HG03025 (cell line): ENCODE data around the gene EQTN.

Experiments
- ATAC-seq: cut with Tn5 transposase; IDR thresholded peaks from one replicate; pipeline ENCODE4 v1.9.1; 2021; ENCODE audit warnings: mild to moderate bottlenecking, moderate library complexity; ENCODE audit not compliant: unreplicated experiment, low FRiP score

The EQTN gene

DNA sequence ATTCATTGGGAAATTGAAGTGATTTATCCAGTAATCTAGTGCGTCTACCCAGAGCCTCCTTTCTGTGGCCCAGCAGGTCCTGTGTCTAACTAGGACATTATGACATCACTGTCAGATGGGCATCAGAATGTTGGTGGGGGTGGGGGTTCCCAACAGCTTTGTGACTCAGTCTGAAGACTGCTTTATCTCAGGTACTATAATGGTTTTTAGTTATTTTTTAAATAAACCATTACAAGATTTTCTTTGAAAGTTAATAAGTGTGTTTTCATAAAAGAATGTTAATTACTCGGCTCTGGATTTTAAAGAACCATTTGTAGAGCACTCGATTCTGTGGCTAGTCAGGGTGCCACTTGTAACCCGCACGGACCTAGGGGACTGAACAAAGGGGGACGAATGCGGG is at the start of gene EQTN:
EQTN (minus strand) TSS at position 101 of the 400 bp plus-strand sequence; CDS start at position 6, 95 bp downstream.
- ATAC-seq, result no peak

DNA sequence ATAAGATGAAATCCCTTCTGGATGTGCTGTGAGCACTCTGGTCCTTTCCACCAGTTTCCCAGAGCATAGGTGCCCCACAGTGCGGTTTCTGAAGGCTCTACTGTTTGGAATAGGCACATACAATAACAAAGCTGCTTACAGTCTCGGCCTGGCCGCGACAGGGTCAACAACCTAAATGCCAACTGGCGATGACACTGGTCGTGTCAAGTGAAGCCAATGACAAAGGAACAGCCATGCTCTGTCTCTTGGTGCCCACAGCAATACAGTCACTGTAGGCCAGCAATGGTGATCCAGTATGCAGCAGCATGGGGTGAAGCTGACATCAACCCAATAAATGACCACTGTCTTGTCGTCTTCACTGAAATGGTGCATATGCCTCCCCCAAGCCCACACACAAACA is 47.8 kb upstream of the EQTN start:
- no peak for ATAC-seq

DNA sequence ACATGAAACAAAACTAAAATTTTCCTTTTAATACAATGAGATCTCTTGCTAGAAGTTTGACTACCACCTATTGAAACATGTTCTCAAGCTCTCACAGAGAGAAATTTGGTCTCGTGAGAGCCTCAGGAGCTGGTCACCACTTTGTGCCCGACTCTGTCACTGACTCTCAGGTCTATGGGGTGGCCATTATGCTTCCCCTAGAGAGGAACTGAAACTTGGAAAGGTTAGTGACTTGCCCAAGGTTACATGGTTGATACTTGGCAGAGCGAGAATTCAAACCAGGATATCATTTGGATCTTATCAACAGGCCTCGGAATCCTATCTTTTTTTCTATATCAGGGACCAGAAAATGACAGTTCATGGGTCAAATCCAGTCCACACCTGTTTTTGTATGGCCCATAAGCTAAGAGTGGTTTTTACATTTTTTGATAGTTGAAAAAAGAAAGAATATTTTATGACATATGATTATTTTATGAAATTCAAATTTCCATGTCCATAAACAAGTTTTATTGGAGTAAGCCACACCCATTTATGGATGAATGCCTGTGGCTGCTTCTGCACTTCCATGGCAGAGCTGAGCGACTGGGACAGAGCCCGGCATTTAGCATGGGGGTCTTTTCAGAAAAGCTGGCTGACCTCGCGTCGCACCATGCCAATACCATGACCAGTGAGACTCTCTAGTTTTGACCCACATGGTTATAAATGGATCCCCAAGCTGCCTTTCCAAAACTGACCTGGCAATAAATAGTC is 44.8 kb upstream of the EQTN start:
- ATAC-seq, result no peak

DNA sequence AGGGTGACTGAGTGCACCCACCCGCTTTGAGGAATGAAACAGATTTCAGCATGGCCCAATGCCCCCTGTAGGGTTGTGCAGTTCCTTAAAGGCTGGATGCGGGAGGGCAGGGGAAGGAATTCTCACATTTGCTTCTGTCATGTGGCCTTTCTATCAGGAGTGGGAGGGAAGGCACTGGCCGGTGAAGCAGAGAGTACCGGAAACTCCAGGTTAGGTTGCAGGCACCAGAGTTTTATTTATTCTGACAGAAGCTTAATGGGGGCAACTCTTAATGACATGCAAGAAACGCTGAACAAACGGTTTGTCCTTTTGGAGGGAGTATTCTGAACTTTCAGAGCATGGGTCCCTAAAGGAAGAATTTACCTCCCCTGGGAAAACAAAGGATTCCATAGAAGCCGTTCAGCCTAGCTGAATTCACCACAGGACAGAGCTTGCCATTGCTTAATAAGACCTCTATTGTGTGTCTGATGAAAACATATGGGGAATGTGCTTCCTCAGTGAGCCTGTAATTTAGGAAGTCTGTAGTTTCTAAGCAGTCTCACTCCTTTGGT is 44.1 kb upstream of the EQTN start:
- no peak for ATAC-seq

DNA sequence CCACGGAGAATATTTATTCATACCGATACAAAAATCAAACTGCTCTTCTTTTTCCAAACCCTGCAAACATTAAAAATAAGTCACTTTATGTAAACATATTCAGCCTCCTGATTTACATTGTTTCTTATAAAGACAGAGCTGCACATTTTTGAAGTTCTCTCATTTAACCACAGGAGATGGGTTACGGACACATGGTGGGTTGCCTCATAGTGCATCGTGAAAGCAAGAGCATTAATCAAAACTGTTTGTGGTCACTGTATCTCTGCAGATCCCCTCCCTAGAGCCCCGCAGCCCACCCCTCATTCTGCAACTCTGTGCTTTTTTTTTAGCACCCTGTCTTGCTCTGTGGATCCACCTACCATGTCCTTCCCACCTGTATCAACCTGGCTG is 43.3 kb upstream of the EQTN start:
- ATAC-seq, result no peak

DNA sequence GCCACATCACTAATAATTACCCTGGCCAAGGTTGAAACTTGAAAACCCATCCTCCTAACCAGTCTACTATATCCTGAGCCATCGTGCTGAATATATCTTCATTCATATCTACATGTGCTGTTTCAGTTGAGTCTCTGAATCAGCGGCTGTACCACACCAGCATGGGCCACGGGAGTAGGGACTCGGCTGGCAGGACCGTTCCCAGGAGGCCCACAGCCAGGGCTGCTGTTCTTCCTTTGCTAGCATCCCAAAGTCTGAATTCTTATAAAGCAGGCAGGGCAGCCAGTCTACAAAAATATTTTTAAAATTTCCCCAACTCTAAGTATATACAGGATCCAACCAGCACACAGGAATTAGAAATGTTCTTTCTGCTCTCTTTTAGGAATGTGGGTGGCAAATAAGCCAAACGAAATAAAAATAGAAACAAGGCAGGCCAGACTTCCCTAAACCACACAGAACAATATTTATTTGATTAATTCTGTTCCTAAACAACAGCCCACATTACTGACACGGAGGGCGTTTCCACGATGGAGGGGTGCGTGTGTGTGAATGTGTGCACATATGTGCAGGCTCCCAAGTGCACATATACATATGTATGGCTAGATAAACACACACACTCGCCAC is 42.8 kb upstream of the EQTN start:
- no peak for ATAC-seq

DNA sequence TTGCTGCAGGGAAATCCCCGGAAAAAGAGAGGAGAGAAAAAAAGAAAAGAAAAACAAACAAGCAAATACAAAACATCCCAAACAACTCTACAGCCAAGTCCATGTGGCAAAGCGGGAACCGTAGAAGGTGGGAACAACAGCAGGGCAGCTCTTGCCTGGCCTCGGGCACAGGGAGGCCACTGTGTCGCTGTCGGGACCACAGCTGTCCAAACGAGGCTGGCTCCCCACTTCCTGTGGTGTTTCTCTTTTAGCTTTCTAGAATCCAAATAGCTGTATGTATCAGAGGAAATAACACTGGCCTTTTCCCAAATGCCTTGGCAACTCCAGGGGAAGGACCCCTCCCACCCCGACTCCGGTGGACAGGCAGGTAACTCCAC is 41.6 kb upstream of the EQTN start:
- ATAC-seq, result no peak

DNA sequence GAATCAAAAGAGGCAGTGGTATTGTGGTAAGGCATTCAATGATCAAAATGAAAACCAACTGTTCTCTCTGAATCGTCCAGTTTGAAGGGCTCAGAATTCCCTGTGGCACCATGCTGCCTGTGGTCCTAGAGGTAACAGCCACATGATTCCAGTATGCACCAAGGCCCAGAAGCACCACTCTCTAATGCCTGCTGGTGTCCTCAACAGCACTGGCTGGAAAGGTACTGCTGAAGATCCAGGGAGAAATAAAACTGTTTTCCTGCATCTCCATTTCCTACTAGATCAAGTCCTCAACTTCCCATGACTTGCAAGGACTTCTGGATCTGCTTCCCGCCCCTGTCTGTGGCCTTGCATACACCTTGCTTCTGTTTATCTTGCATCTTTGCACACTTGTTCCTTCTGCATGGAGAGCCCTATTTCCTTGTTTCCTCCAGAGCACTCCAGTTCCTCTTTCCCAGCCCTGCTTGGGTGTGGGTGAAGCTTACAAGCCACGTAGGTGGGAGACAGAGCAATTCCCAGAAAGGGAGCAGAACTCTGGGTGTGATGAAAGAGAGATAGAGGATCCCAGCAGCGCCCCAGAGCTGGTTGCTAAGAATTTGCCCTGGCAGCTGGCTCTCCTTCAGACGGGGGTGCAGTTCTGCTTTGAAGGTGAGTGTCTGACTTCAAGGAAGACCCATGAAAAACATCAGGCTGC is 41.0 kb upstream of the EQTN start:
- no peak for ATAC-seq

DNA sequence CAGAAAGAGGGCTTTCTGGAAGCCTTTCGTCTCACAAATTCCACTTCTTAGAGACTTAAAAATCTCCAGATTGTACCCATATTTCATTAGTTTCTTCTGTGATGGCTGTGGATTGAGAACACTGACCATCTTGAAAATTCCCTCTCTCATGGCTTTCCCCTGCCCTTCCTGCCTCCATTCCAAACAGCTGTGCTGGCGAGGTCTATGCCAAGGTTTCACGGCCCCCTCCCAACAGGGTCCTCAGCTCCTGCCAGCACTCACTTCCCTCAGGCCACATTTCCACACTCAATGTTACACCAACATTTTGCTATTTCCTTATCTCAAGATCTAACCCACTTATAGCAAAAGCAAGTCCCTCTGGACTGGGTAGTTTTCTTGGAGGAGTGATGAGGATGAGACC is 40.3 kb upstream of the EQTN start:
- no peak for ATAC-seq

DNA sequence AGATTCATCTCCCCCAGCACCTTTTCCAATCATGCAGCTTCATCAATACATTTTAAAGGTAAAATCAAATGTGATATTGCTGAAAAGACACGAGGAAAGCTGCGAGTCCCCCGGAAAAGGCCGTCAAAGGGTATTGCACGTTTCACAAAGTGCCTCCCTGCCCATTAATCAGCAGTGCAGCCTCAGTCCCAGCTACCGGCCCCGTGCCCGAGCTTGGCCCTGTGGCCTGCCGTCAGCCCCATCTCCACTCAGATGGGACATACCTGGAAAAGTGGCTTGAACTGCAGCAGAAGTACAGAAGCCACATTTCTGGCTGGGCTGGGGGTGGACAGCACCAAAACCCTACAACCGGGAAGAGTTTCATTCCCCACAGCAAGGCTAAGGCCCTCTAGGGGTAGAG is 39.9 kb upstream of the EQTN start:
- no peak for ATAC-seq

DNA sequence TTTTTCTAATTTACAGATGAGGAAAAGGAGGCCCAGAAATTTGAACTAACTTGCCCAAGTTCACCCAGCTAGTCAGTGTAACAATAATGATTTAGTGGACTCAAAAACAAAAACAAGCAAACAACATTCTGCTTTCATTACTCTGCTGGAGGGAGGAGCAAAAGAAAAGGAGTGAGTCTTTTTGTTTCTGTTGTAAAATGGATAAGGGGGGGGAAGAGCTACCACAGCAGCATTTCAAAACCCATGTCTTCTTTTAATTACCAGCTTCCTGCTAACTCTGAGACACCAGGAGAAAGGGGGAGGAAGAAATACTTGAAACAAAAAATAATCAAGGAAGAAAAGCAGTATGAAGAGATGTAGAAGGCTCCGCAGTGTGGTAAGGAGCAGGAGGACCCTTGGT is 39.2 kb upstream of the EQTN start:
- ATAC-seq, result no peak

DNA sequence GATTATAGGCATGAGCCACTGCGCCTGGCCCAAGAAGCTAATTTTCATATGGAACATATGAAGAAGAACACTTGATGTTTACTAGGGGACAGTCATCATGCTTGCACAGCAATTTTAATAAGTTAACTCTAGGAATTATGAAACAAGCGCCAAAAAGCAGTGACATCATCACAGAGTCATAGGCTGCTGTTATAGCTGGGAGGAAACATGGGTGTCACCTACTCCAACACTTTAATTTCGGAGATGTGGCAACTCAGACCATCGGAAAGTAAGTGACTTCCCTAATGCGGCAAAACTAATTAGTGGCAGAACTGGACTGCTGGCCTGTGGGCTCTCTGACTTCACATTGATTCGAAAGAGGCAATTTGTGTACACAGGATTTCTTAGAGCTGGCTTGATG is 38.1 kb upstream of the EQTN start:
- ATAC-seq, result no peak

DNA sequence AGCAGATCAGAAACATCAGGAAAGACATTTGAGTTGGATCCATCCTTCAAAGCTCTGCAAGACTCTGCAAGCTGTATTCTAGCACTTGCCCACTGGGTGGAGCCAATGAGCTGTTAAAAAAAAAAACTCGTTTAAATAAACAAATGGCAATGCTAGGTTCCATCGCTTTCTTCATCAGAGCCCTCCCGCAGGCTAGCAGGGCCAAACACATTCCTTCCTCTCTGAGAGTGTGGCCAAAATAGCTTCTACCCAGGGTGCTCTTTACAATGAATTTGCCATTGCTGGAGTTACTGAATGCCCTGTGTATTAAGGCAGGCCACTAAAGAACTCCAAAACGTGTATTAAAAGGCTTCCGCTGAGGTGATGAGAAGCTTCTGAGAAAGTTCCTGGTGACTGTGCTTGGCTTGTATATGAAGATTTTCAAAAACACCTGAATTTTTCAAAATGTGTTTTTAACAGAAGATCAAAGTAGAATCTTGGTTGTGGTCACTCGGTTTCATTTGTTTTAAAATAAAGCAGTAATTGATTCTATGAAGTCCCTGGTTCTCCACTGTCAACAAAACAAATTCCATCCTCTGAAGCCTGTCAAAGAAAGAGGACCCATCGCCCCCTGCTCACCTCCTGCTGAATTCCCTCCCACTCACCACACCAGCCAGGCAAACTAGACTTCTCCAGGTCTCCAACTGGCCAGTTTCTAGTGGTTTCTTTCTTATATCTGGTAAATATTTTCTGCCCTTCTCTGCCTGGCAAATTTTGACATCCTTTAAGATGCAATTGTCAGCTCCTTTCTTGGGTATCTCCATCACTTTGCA is 36.5 kb upstream of the EQTN start:
- ATAC-seq, result no peak

DNA sequence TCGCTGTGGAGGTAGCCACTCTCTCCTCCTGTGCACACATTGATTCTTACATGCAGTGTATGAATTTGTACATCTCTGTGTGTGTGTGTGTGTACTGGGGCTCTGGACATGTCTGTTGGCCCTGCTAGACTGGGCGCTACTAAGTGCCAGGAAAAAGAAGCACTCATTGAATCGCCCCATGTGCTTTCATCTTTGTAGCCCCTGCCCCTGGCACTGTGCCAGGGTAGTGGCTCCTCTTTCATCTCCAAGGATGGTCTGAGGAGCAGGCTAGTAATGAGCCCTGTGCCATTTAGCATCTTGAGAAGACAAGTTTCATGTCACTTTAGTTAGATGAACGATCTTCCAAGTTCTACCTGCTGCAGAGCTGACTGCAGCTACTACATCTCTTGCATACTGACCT is 34.4 kb upstream of the EQTN start:
- no peak for ATAC-seq

DNA sequence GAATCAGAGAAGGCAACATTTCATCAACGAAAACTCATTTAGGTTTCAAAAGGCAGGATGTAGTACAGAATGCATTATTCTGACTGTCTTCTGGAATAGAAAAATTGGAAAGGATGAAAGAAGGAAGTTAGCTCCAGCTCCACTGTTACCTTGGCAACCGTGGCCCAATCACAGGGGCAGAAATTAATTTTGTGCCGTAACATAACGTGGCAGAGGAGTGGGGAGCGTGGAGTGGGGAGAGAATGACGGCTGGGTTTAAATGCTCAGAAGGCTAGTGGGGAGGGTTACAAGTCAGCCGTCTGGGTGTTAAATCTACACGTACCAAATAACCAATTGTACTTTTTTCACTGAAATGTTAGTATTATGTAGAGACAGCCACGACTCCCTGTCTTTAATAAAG is 32.3 kb upstream of the EQTN start:
- no peak for ATAC-seq

DNA sequence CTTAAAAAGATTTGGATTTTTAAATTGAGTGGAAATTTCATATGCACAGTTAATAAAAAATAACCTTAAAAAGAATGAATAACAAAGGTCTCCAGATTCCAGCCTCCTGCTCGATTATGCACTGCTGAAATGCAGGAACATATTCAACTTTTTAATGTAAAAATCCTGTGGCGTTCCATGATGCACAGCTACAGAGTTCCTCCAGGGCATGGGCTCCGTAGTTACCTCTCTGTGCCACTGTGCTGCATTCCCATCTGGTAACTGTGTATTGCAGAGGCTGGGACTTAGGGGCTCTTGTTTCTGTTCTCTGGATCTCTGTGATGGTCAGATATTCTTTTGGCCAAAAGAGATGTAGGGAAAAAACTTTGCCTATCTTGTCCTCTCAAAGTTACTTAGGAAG is 31.5 kb upstream of the EQTN start:
- no peak for ATAC-seq

DNA sequence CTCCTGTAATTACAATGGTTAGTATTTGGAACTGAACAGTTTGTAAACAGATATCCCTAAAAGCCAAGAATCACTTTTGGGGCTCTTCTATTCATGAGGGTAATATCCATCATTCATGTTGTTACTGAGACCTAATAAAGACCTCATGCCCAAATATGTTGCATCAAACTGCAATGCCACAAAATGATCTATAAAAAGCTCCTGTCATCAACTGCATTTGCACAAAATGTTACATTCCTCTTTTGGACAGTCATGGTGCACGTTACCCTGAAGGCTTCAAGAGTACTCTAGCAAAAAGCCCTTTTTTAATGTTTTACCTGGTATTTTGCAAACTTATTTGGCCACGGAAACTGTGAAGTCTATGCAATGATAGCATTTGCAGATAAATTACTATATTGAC is 14.2 kb upstream of the EQTN start:
- ATAC-seq, result no peak

DNA sequence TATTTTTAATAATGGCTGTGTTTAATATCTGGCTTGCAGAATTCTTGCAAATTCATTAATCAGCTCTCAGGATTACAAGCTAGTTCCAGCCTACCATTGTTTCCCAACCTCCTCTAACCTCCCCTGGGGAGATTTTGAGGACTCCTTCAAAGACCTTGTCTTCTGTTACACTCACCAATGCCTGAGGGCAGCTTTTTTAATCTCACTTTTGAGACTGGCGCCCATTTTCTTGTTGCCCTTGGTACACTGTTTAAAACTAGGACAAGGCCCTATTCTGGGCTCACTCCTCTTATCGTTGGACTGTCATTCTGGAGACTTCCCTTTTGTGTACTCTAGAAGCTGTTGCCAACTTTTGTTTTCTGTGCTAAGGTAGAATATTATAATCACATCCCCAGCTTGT is 13.6 kb upstream of the EQTN start:
- ATAC-seq, result no peak

DNA sequence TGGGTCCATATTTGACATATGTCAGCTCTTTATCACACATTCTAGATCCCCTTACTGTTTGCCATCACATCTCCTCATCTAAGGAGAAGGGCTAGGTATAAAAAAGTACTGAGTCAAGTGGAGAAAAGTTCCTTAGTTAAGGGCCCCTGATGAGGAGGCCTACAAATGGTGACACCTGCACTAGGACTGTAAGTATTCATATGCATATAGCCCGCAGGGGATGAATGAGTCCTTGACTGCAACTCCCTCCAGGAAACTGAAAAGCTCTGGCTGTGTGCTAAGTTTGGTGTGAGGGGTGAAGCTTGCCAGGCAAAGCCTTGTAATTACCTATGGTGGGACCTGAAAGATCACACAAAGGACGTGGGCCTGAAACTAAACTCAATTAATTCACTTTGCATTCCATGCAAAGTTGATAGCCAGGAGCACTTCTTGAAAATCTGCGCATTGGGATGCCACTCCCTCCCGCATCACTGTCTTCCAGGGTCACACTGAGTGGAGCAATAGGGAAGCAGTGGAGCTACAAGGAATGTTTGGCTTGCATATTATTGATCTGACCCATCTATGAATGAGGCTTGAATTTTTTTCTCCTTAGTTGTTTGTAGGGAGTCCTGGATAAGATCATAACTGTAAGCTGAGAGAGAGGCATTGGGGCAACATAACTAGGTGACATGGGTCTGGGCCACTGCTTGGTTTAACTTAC is 11.9 kb upstream of the EQTN start:
- no peak for ATAC-seq

DNA sequence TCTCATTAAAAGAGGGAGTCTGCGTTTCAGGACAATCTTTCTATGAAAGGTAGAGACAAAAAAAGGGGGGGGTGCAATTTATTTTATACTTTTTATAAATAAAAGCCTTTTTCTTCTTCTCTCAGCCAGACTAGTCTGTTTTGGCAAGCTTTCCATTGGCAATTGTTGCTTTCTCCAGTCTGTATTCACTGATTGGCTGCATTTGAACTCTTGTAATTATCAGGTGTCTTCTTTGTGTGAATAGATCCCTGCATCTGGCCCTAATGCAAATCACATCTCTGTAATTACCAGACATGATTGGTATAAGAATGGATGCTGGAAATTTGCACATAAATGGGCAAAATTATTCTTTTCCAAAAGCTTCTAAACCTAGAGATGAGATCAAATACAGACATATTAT is 7.6 kb upstream of the EQTN start:
- no peak for ATAC-seq
